DLD1 (cell line): ENCODE data around the gene SLC9A2.

Experiments
- in situ Hi-C: cut with HindIII; loops from 2 replicates; pipeline ENCODE4 v1.10.0; 2017; ENCODE audit warnings: low sequenced_read_pairs

SLC9A2 gene

GRCh38 chr2:102718387-102719316 is 99.3 kb downstream of the SLC9A2 start:
- in situ Hi-C loops, result no loop called here

GRCh38 chr2:102724016-102724490 is 104.7 kb downstream of the SLC9A2 start:
- in situ Hi-C loops, result no loop called here

- in situ Hi-C loops, result no loop called here
Measured at GRCh38 chr2:102724553-102724952, 105.2 kb downstream of the SLC9A2 start.

GRCh38 chr2:102726128-102727087 is 107.1 kb downstream of the SLC9A2 start:
- in situ Hi-C loops, result no loop called here

GRCh38 chr2:102735416-102736109 is 116.2 kb downstream of the SLC9A2 start:
- in situ Hi-C loops, result no loop called here

GRCh38 chr2:102736110-102736409 is 116.7 kb downstream of the SLC9A2 start:
- in situ Hi-C loops, result no loop called here

- in situ Hi-C loops, result no loop called here
Measured at GRCh38 chr2:102736410-102737409, 117.4 kb downstream of the SLC9A2 start.

- in situ Hi-C loops, result no loop called here
Measured at GRCh38 chr2:102737431-102737830, 118.1 kb downstream of the SLC9A2 start.

- in situ Hi-C loops, result no loop called here
Measured at GRCh38 chr2:102743259-102743658, 123.9 kb downstream of the SLC9A2 start.

- in situ Hi-C loops, result no loop called here
Measured at GRCh38 chr2:102748107-102748506, 128.8 kb downstream of the SLC9A2 start.

GRCh38 chr2:102749938-102750337 is 130.6 kb downstream of the SLC9A2 start:
- in situ Hi-C loops, result no loop called here

- in situ Hi-C loops, result no loop called here
Measured at GRCh38 chr2:102753563-102754159, 134.3 kb downstream of the SLC9A2 start.

- in situ Hi-C loops, result no loop called here
Measured at GRCh38 chr2:102754456-102755145, 135.2 kb downstream of the SLC9A2 start.

GRCh38 chr2:102755284-102755683 is 135.9 kb downstream of the SLC9A2 start:
- in situ Hi-C loops, result no loop called here

- in situ Hi-C loops, result no loop called here
Measured at GRCh38 chr2:102758439-102758838, 139.1 kb downstream of the SLC9A2 start.
